Renal pelvis (tissue), 12 donors: ENCODE measurements around the gene REG4. TPM values are rescaled to one million over a fixed set of nuclear protein-coding genes. Genes with fewer than 3 reads are reported as not detected.
A peak's percentile ranks its signal among the peaks of the same experiment; 100 is the strongest.
"Not testable (repeated sequence)": the region's sequence is repeated elsewhere in the genome, so short reads cannot be mapped to it uniquely, and the experiment has no call there.

ENCODE experiments used
- DNase-seq: peaks from one replicate; pipeline ENCODE4 v3.0.0-alpha.2; 2013
- long read RNA-seq, 16 experiments: transcript quantifications; one replicate each; lab custom pipeline, GENCODE V29; 2026
- polyA plus RNA-seq, 3 donors: library from polyadenylated mRNA; unstranded; fragments of 120-200 nt; gene quantifications; one replicate each; pipeline ENCODE4 v1.2.1, GENCODE V29; 2013; ENCODE audit not compliant: insufficient read length in 3 of 3

The REG4 gene
- 1 to 10 TPM in 2 of 3 donors, under 1 TPM in 1; 0.85 to 1.4 (median 1.1) TPM for polyA plus RNA-seq
- long read RNA-seq, donor 1, result 0 reads
- long read RNA-seq, donor 2, result 0 reads
- long read RNA-seq, donor 3, result 0 reads
- long read RNA-seq, donor 4, result 0 reads
- long read RNA-seq, donor 5, result 0 reads
- long read RNA-seq, donor 6, result 0 reads
- long read RNA-seq, donor 7, result 0 reads
- long read RNA-seq, donor 8, result 0 reads
- long read RNA-seq, donor 9, result 0 reads
- long read RNA-seq, donor 10, result 0 reads
- long read RNA-seq, donor 11, partial matches to known transcripts, result 0 of 1 reads
- long read RNA-seq, donor 11, other reads (novel, unspliced or antisense), result 0 of 1 reads
- long read RNA-seq, donor 12, partial matches to known transcripts, result 0 of 1 reads
- long read RNA-seq, donor 12, other reads (novel, unspliced or antisense), result 0 of 1 reads
- long read RNA-seq, donor 13, result 0 reads
- long read RNA-seq, donor 14, result 0 reads
- long read RNA-seq, donor 15, transcript REG4-201 (6 exons, 1,357 nt), result major isoform, 19 of 28 reads
- long read RNA-seq, donor 15, partial matches to known transcripts, result 5 of 28 reads
- long read RNA-seq, donor 15, other reads (novel, unspliced or antisense), result 0 of 28 reads
- long read RNA-seq, donor 16, result 0 reads

- DNase-seq, result no peak
Measured at GRCh38 chr1:119811387-119811786, at the start of gene REG4. REG4 (minus strand) TSS chr1:119811460; CDS start chr1:119808769, 2,691 bp downstream.

- no peak for DNase-seq
Measured at GRCh38 chr1:119859647-119860046, 48.4 kb upstream of the REG4 start.

GRCh38 chr1:119858556-119859214, 47.4 kb upstream of the REG4 start:
- DNase-seq, result not testable (repeated sequence)

GRCh38 chr1:119858126-119858525, 46.9 kb upstream of the REG4 start:
- no peak for DNase-seq

GRCh38 chr1:119853155-119853554, 41.9 kb upstream of the REG4 start:
- no peak for DNase-seq

- DNase-seq, result not testable (repeated sequence)
Measured at GRCh38 chr1:119844206-119844605, 32.9 kb upstream of the REG4 start.

- DNase-seq, result no peak
Measured at GRCh38 chr1:119841306-119841705, 30.0 kb upstream of the REG4 start.

GRCh38 chr1:119840745-119841144, 29.5 kb upstream of the REG4 start:
- no peak for DNase-seq

GRCh38 chr1:119838236-119838635, 27.0 kb upstream of the REG4 start:
- DNase-seq, result no peak

GRCh38 chr1:119834990-119835389, 23.7 kb upstream of the REG4 start:
- no peak for DNase-seq

- DNase-seq, result no peak
Measured at GRCh38 chr1:119831027-119831426, 19.8 kb upstream of the REG4 start.

GRCh38 chr1:119829625-119830024, 18.4 kb upstream of the REG4 start:
- DNase-seq, result no peak

GRCh38 chr1:119829006-119829405, 17.7 kb upstream of the REG4 start:
- peak; percentile 30 for DNase-seq

GRCh38 chr1:119828266-119828665, 17.0 kb upstream of the REG4 start:
- no peak for DNase-seq

GRCh38 chr1:119827010-119827409, 15.8 kb upstream of the REG4 start:
- DNase-seq, result no peak

- no peak for DNase-seq
Measured at GRCh38 chr1:119822406-119822805, 11.1 kb upstream of the REG4 start.

- DNase-seq, result no peak
Measured at GRCh38 chr1:119818181-119818580, 6.9 kb upstream of the REG4 start.

GRCh38 chr1:119816407-119816806, 5.1 kb upstream of the REG4 start:
- DNase-seq, result no peak

GRCh38 chr1:119815928-119816327, 4.7 kb upstream of the REG4 start:
- DNase-seq, result no peak

- DNase-seq, result no peak
Measured at GRCh38 chr1:119815361-119815760, 4.1 kb upstream of the REG4 start.

- no peak for DNase-seq
Measured at GRCh38 chr1:119814288-119814687, 3.0 kb upstream of the REG4 start.

- no peak for DNase-seq
Measured at GRCh38 chr1:119811985-119812557, 811 bp upstream of the REG4 start.
